ENCODE results near the gene NRP1.
"Not testable (repeated sequence)": the region's sequence is repeated elsewhere in the genome, so short reads cannot be mapped to it uniquely, and the experiment has no call there.

GRCh38 chr10:33222304-33222703, 112.2 kb downstream of the NRP1 start:
- not testable (repeated sequence) for TF ChIP-seq CTCF, POLR2A (IDR thresholded peaks at IDR 0.05)

All from Peyer's patch (tissue), 4 donors.